HUDEP-2 (cell line): ENCODE results near the gene KANSL1.
"Not testable (repeated sequence)": the region's sequence is repeated elsewhere in the genome, so short reads cannot be mapped to it uniquely, and the experiment has no call there.

Experiments
- DNase-seq, 76 experiments: peaks; one replicate each; lab custom pipeline; 2025; ENCODE audit not compliant: unreplicated experiment in 76 of 76; lab: John Stamatoyannopoulos, UW

KANSL1 gene

GRCh38 chr17:46193151-46193625 lies at the start of gene KANSL1:
KANSL1 (minus strand) TSS chr17:46193429; CDS start chr17:46172143, 21,286 bp downstream.
- peak in 73 of 76 experiments; percentile 14 to 85 (median 72) for DNase-seq

GRCh38 chr17:46231359-46231758 lies 38.1 kb upstream of the KANSL1 start:
- not testable (repeated sequence) for DNase-seq

- peak in 74 of 76 experiments; percentile 20 to 95 (median 77) for DNase-seq
These were observed 32.1 kb upstream of the KANSL1 start for GRCh38 chr17:46225274-46225794.

GRCh38 chr17:46224864-46225263 lies 31.6 kb upstream of the KANSL1 start:
- not testable (repeated sequence) for DNase-seq

GRCh38 chr17:46223041-46223440 lies 29.8 kb upstream of the KANSL1 start:
- not testable (repeated sequence) for DNase-seq

GRCh38 chr17:46216682-46217081 lies 23.5 kb upstream of the KANSL1 start:
- no peak for DNase-seq

GRCh38 chr17:46212634-46213435 lies 19.6 kb upstream of the KANSL1 start:
- peak in 34 of 76 experiments; percentile 2 to 57 (median 26) for DNase-seq

GRCh38 chr17:46208997-46209396 lies 15.8 kb upstream of the KANSL1 start:
- DNase-seq, result no peak

GRCh38 chr17:46205975-46206374 lies 12.7 kb upstream of the KANSL1 start:
- no peak for DNase-seq

- peak in 1 of 76 experiments; percentile 23 for DNase-seq
These were observed 9.2 kb upstream of the KANSL1 start for GRCh38 chr17:46202424-46202823.

- DNase-seq, result no peak
These were observed 8.3 kb upstream of the KANSL1 start for GRCh38 chr17:46201491-46201890.

GRCh38 chr17:46200197-46200596 lies 7.0 kb upstream of the KANSL1 start:
- DNase-seq, result no peak

GRCh38 chr17:46199379-46199778 lies 6.2 kb upstream of the KANSL1 start:
- DNase-seq, result no peak

GRCh38 chr17:46198233-46198632 lies 5.0 kb upstream of the KANSL1 start:
- no peak for DNase-seq

GRCh38 chr17:46197530-46197929 lies 4.3 kb upstream of the KANSL1 start:
- DNase-seq, result no peak

GRCh38 chr17:46195939-46196716 lies 2.9 kb upstream of the KANSL1 start:
- no peak for DNase-seq

GRCh38 chr17:46195217-46195855 lies 2.1 kb upstream of the KANSL1 start:
- no peak for DNase-seq

- peak in 22 of 76 experiments; percentile 7 to 63 (median 32) for DNase-seq
These were observed 1.4 kb upstream of the KANSL1 start for GRCh38 chr17:46194393-46195216.

GRCh38 chr17:46193626-46194392 lies 580 bp upstream of the KANSL1 start:
- peak; percentile 28 to 96 (median 90) for DNase-seq
